Muscle of arm (tissue), 12 donors: Measurements from ENCODE around the gene CASP9. TPM values are rescaled to one million over a fixed set of nuclear protein-coding genes. Genes with fewer than 3 reads are reported as not detected.
A peak's percentile ranks its signal among the peaks of the same experiment; 100 is the strongest.
"Not testable (repeated sequence)": the region's sequence is repeated elsewhere in the genome, so short reads cannot be mapped to it uniquely, and the experiment has no call there.

ENCODE experiments used
- DNase-seq: peaks from one replicate; pipeline ENCODE4 v3.0.0-alpha.2; 2013
- polyA plus RNA-seq, 12 donors: library from polyadenylated mRNA; unstranded; fragments of 120-200 nt; gene quantifications; one replicate each; pipeline ENCODE4 v1.2.1, GENCODE V29; 2013; ENCODE audit not compliant: insufficient read length in 12 of 12

CASP9 gene
- polyA plus RNA-seq, 12 donors, result 13.2 to 20.0 (median 17.6) TPM; not detected in 1

GRCh38 chr1:15526490-15527339 is 2.7 kb upstream of the CASP9 start, which contains the start of gene DNAJC16:
DNAJC16 (plus strand) TSS chr1:15526848; CDS start chr1:15529106, 2,258 bp downstream.
- DNase-seq, result peak; percentile 100

GRCh38 chr1:15526021-15526489 is 2.0 kb upstream of the CASP9 start:
- DNase-seq, result no peak

- peak; percentile 31 for DNase-seq
Observed at GRCh38 chr1:15525050-15526020, 1.3 kb upstream of the CASP9 start.

GRCh38 chr1:15524283-15525049 is 451 bp upstream of the CASP9 start:
- peak; percentile 99 for DNase-seq

- DNase-seq, result no peak
Observed at GRCh38 chr1:15523104-15524020, 653 bp downstream of the CASP9 start.

- no peak for DNase-seq
Observed at GRCh38 chr1:15522551-15522950, 1.5 kb downstream of the CASP9 start.

GRCh38 chr1:15521206-15521906 is 2.7 kb downstream of the CASP9 start:
- not testable (repeated sequence) for DNase-seq

- no peak for DNase-seq
Observed at GRCh38 chr1:15519625-15520024, 4.4 kb downstream of the CASP9 start.

GRCh38 chr1:15515022-15515663 is 8.9 kb downstream of the CASP9 start:
- no peak for DNase-seq

- DNase-seq, result not testable (repeated sequence)
Observed at GRCh38 chr1:15514557-15514956, 9.5 kb downstream of the CASP9 start.

- no peak for DNase-seq
Observed at GRCh38 chr1:15513919-15514318, 10.1 kb downstream of the CASP9 start.

GRCh38 chr1:15513192-15513591 is 10.8 kb downstream of the CASP9 start:
- no peak for DNase-seq

GRCh38 chr1:15510611-15511405 is 13.2 kb downstream of the CASP9 start:
- DNase-seq, result no peak

GRCh38 chr1:15509586-15509985 is 14.4 kb downstream of the CASP9 start:
- DNase-seq, result no peak

GRCh38 chr1:15508700-15509487 is 15.1 kb downstream of the CASP9 start:
- DNase-seq, result no peak

GRCh38 chr1:15507278-15507677 is 16.7 kb downstream of the CASP9 start:
- no peak for DNase-seq

- DNase-seq, result no peak
Observed at GRCh38 chr1:15506831-15507230, 17.2 kb downstream of the CASP9 start.
